NT2/D1 (cell line): ENCODE results near the gene SIAE.

Experiments
- DNase-seq: peaks from one replicate; pipeline ENCODE4 v3.0.0-alpha.2; 2011; ENCODE audit warnings: low read depth, low spot score
- H3K27me3 ChIP-seq: 2 replicates; pipeline ENCODE4 v1.6.0; 2011; ENCODE audit warnings: mild to moderate bottlenecking; ENCODE audit not compliant: insufficient read length, insufficient read depth
- H3K36me3 ChIP-seq: 2 replicates; pipeline ENCODE4 v1.6.1; 2011; ENCODE audit warnings: mild to moderate bottlenecking, low read length, mixed read lengths; ENCODE audit not compliant: insufficient read depth, insufficient read length
- H3K4me1 ChIP-seq: 2 replicates; pipeline ENCODE4 v1.5.1; 2011; ENCODE audit not compliant: insufficient read depth, insufficient read length
- H3K4me3 ChIP-seq: 2 replicates; pipeline ENCODE4 v1.5.1; 2011; ENCODE audit warnings: low read depth; ENCODE audit not compliant: insufficient read length
- H3K9ac ChIP-seq: 2 replicates; pipeline ENCODE4 v1.6.0; 2011; ENCODE audit warnings: low read depth; ENCODE audit not compliant: insufficient read length
- H3K9me3 ChIP-seq: 2 replicates; pipeline ENCODE4 v1.5.1; 2011; ENCODE audit warnings: mild to moderate bottlenecking, low read length; ENCODE audit not compliant: insufficient read depth
- SUZ12 ChIP-seq: IDR thresholded peaks from 2 replicates; pipeline ENCODE4 v1.6.1; 2011; ENCODE audit not compliant: insufficient read length, insufficient read depth; ENCODE audit errors: extremely low read depth
- YY1 ChIP-seq: IDR thresholded peaks from 2 replicates; pipeline ENCODE4 v1.6.1; 2011; ENCODE audit not compliant: insufficient read length, insufficient read depth
- ZNF274 ChIP-seq: IDR thresholded peaks from 2 replicates; pipeline ENCODE4 v1.6.1; 2011; ENCODE audit warnings: mild to moderate bottlenecking, low read depth, low read length

Gene SIAE

DNA sequence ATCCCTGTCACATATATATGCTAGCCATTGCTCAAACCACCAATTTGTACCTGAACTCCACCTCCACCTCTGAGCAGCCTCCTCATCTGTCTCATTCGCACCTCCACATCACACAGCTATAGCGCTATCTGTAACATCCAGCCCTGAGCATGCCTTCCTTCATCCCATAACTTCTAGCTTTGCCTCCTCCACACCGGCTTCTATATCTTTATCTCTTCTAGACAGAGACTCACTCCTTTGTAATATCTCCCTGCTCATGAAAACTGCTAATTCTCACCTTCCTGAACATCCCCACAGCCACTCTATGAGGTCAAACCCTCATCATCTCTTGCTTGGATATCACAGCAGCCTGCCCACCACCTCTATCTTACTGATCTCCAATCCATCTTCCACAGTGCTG lies 5.9 kb downstream of the SIAE start:
- no peaks in the 10 kb centered on the region for H3K4me1 ChIP-seq
- peaks cover 5% of the 10 kb centered on the region for H3K27me3 ChIP-seq
- TF ChIP-seq SUZ12 = no peak
- TF ChIP-seq YY1 = no peak
- no peak for TF ChIP-seq ZNF274
- no peak for DNase-seq
- no peaks in the 10 kb centered on the region for H3K36me3 ChIP-seq
- no peak overlapping the region for H3K9ac ChIP-seq
- no peak overlapping the region for H3K4me3 ChIP-seq
- H3K9me3 ChIP-seq = no peaks in the 10 kb centered on the region

GRCh38 chr11:124663861-124664260 lies 9.7 kb downstream of the SIAE start:
- no peaks in the 10 kb centered on the region for H3K36me3 ChIP-seq
- no peak for TF ChIP-seq SUZ12
- no peak for TF ChIP-seq YY1
- no peak for TF ChIP-seq ZNF274

DNA sequence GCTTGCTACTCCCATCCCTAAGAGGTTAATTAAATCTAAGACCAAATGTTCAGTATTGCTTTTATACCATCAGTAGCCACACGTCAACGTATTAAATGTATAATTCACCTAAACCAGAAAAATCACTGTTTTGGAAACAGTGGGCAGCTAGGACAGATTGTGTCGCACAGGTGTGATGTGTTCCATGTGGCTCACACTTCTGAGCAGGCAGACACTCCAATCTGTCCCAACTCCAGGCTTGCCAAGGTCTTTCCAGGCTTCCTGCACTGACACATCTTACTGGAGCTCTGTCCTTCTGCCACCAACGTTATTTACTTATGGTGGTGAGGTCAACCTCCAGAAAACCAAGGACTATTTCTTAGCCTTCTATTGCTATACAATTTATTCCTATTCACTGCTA lies 11.4 kb downstream of the SIAE start:
- no peak for DNase-seq
- Histone ChIP-seq H3K4me3 (no peak overlapping the region), H3K27me3 (no peaks in the 10 kb centered on the region), H3K36me3 (no peaks in the 10 kb centered on the region), H3K9ac (no peak overlapping the region), H3K9me3 (no peaks in the 10 kb centered on the region), H3K4me1 (no peaks in the 10 kb centered on the region)
- TF ChIP-seq SUZ12 (no peak), ZNF274 (no peak), YY1 (no peak)

More at GRCh38 chr11:124663861-124664260, 9.7 kb downstream of the SIAE start:
- DNase-seq = no peak
- H3K4me3 ChIP-seq = no peak overlapping the region
- no peaks in the 10 kb centered on the region for H3K4me1 ChIP-seq
- H3K9ac ChIP-seq = no peak overlapping the region
- no peaks in the 10 kb centered on the region for H3K9me3 ChIP-seq
- no peaks in the 10 kb centered on the region for H3K27me3 ChIP-seq

DNA sequence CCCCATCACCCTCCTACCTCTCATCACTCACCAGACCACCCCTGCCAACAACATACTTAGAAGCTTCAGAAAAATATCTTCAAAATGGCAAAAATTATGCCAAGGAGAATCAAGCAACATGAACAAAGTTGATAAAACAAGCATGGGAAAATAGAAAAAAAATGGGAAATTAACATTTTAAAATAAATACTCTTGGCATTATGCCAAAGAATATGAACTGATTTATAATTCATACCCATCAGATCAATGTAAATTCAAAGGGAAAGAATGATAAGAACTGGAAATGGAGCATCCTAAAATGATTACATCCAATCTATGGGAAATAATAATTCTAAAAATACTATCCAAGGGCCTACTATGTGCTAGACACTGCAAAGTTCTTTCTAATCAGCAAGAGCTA lies 12.0 kb downstream of the SIAE start:
- H3K9ac ChIP-seq = no peak overlapping the region
- no peak for DNase-seq
- H3K4me1 ChIP-seq = peaks cover 2% of the 10 kb centered on the region
- no peak overlapping the region for H3K4me3 ChIP-seq
- no peaks in the 10 kb centered on the region for H3K36me3 ChIP-seq
- no peaks in the 10 kb centered on the region for H3K27me3 ChIP-seq
- no peaks in the 10 kb centered on the region for H3K9me3 ChIP-seq
- no peak for TF ChIP-seq SUZ12
- TF ChIP-seq YY1 = no peak
- TF ChIP-seq ZNF274 = no peak

DNA sequence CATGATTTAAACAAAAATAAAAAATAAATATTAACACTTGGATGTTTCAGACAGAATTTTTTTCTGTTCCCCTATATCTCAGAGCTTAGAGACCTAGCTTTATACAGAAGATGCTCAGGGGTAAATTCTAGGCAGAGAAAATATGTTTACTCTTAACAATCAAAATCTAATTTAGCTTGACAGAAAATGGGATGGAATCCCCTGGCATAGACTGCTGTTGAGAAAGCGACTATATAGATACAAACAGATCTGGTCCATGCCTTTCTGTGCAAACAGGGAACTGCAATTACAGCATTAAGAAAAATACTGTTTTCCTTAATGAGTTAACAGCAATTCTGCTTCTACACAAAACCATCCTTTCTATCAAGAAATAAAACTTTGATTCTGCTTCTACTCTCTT lies 14.6 kb downstream of the SIAE start:
- no peaks in the 10 kb centered on the region for H3K9me3 ChIP-seq
- H3K36me3 ChIP-seq = no peaks in the 10 kb centered on the region
- no peak overlapping the region for H3K4me3 ChIP-seq
- H3K27me3 ChIP-seq = no peaks in the 10 kb centered on the region
- no peak for DNase-seq
- H3K9ac ChIP-seq = no peak overlapping the region
- TF ChIP-seq ZNF274 (no peak), SUZ12 (no peak), YY1 (no peak)
- peaks cover 2% of the 10 kb centered on the region for H3K4me1 ChIP-seq

GRCh38 chr11:124658501-124658900 lies 15.0 kb downstream of the SIAE start:
- DNase-seq = no peak
- no peaks in the 10 kb centered on the region for H3K9me3 ChIP-seq
- H3K27me3 ChIP-seq = no peaks in the 10 kb centered on the region
- H3K4me1 ChIP-seq = peaks cover 2% of the 10 kb centered on the region
- no peaks in the 10 kb centered on the region for H3K36me3 ChIP-seq
- TF ChIP-seq ZNF274 (no peak), SUZ12 (no peak), YY1 (no peak)
- no peak overlapping the region for H3K9ac ChIP-seq
- H3K4me3 ChIP-seq = no peak overlapping the region

DNA sequence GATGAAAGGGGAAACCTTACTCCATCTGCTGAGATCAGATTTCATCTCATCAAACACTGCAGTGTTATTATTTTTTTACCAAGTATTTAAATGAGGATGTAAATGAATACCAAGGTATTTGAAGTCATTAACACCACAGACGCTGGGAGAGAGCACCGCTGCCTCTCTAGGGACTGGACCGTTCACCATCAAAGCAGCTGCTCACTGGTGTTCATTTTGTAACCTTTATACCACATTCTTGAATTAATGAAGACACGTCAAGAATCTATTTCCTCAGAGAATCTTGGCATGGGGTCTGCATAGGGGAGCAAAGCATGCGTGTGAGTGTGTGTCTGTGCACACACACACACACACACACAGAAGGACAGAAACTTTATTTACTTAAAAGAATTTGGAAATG lies 15.6 kb downstream of the SIAE start:
- H3K36me3 ChIP-seq = no peaks in the 10 kb centered on the region
- H3K27me3 ChIP-seq = no peaks in the 10 kb centered on the region
- no peak for TF ChIP-seq ZNF274
- no peak for TF ChIP-seq SUZ12
- H3K9ac ChIP-seq = no peak overlapping the region
- no peak overlapping the region for H3K4me3 ChIP-seq
- no peak for DNase-seq
- H3K9me3 ChIP-seq = no peaks in the 10 kb centered on the region
- peaks cover 2% of the 10 kb centered on the region for H3K4me1 ChIP-seq
